Tibial artery (tissue), 4 donors: ENCODE data around the gene COQ10A.

Experiments
- DNase-seq, 2 donors: peaks; one replicate each; pipeline ENCODE4 v3.0.0-alpha.2; 2019
- H3K27ac ChIP-seq, 2 donors: fragments of 200-600 bp; sonication (generic) in 1 of 2; 1 replicate in 1 of 2; 2 replicates in 1 of 2; pipeline ENCODE4 v1.5.1; 2018 to 2019; ENCODE audit warnings: mild to moderate bottlenecking in 1 of 2
- H3K27me3 ChIP-seq, 2 donors: fragments of 200-600 bp; sonication (generic) in 1 of 2; one replicate each; pipeline versions ENCODE4 v1.5.1 to v1.6.0; 2016 to 2019
- H3K36me3 ChIP-seq, 3 donors: fragments of 200-600 bp; sonication (generic) in 2 of 3; one replicate each; pipeline ENCODE4 v1.5.1; 2016 to 2019; ENCODE audit warnings: mild to moderate bottlenecking in 2 of 3
- H3K4me1 ChIP-seq, 4 donors: fragments of 200-600 bp; sonication (generic) in 2 of 4; 1 replicate in 3 of 4; 2 replicates in 1 of 4; pipeline ENCODE4 v1.5.1; 2016 to 2019
- H3K4me3 ChIP-seq, 2 donors: fragments of 200-600 bp; sonication (generic) in 1 of 2; 1 replicate in 1 of 2; 2 replicates in 1 of 2; pipeline ENCODE4 v1.5.1; 2018 to 2019; ENCODE audit warnings: mild to moderate bottlenecking in 2 of 2
- H3K9me3 ChIP-seq, 3 donors: fragments of 200-600 bp; sonication (generic) in 1 of 3; one replicate each; pipeline ENCODE4 v1.5.1; 2016 to 2019
- CTCF ChIP-seq, 2 experiments: fragments of 200-600 bp in 1 of 2; fragments of 450-650 bp in 1 of 2; IDR thresholded peaks; one replicate each; pipeline ENCODE4 v1.5.1; 2017 to 2019; ENCODE audit warnings: antibody characterized with exemption in 2 of 2, mild to moderate bottlenecking in 1 of 2, moderate library complexity in 1 of 2
- intact Hi-C: fragments of 100-400 bp; cut with DNase I; formaldehyde crosslinking; loops from one replicate; pipeline ENCODE4 v1.15.0; 2023; ENCODE audit warnings: low total_unique reads

The COQ10A gene

GRCh38 chr12:56315249-56315621 lies 48.5 kb downstream of the COQ10A start:
- peaks cover 0 to 59% (median 26%) of the 10 kb centered on the region in 3 donors for H3K36me3 ChIP-seq
- DNase-seq = no peak
- TF ChIP-seq CTCF (IDR thresholded peaks at IDR 0.05) = no peak
- no peaks in the 10 kb centered on the region for H3K27me3 ChIP-seq
- H3K27ac ChIP-seq = peak overlapping the region; percentile 85 to 91
- no peaks in the 10 kb centered on the region for H3K9me3 ChIP-seq
- H3K4me3 ChIP-seq = peak overlapping the region; percentile 64 to 77
- H3K4me1 ChIP-seq = peaks cover 0 to 17% (median 15%) of the 10 kb centered on the region in 4 donors
- intact Hi-C loops = no loop called here

GRCh38 chr12:56315622-56316473 lies 49.1 kb downstream of the COQ10A start, which contains the start of gene CNPY2:
Gene CNPY2, minus strand, starts transcription at chr12:56315988. Its CDS starts 771 bp downstream, at chr12:56315217.
- H3K4me1 ChIP-seq = peaks cover 0 to 17% (median 15%) of the 10 kb centered on the region in 4 donors
- peak; percentile 97 to 98 for DNase-seq
- peak within 1 kb of the TSS; percentile 85 to 91 for H3K27ac ChIP-seq
- intact Hi-C loops = no loop called here
- peak in 1 of 2 experiments; percentile 11 for TF ChIP-seq CTCF (IDR thresholded peaks at IDR 0.05)
- peaks cover 0 to 58% (median 22%) of the 10 kb centered on the region in 3 donors for H3K36me3 ChIP-seq
- H3K27me3 ChIP-seq = no peaks in the 10 kb centered on the region
- H3K9me3 ChIP-seq = no peaks in the 10 kb centered on the region
- peak within 1 kb of the TSS; percentile 64 to 77 for H3K4me3 ChIP-seq

GRCh38 chr12:56317675-56318074 lies 50.9 kb downstream of the COQ10A start:
- Histone ChIP-seq H3K27me3 (no peaks in the 10 kb centered on the region), H3K4me1 (peaks cover 0 to 17% (median 15%) of the 10 kb centered on the region in 4 donors), H3K36me3 (peaks cover 6 to 58% (median 28%) of the 10 kb centered on the region in 3 donors), H3K4me3 (no peak overlapping the region), H3K9me3 (no peaks in the 10 kb centered on the region), H3K27ac (no peak overlapping the region)
- DNase-seq = no peak
- intact Hi-C loops = no loop called here
- no peak for TF ChIP-seq CTCF (IDR thresholded peaks at IDR 0.05)
